Measurements from ENCODE around the gene STARD3NL.
"Not testable (repeated sequence)": the region's sequence is repeated elsewhere in the genome, so short reads cannot be mapped to it uniquely, and the experiment has no call there.

DNA sequence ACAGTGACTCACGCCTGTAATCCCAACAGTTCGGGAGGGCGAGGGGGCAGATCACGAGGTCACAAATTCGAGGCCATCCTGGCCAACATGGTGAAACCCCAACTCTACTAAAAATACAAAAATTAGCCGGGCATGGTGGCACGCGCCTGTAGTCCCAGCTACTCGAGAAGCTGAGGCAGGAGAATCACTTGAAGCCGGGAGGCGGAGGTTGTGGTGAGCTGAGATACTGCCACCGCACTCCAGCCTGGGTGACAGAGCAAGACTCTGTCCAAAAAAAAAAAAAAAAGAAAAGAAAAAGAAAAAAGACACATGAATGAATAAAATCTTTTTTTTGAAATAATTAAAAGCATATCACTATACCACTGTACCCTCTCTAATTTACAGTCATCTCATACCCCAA lies 83.6 kb downstream of the STARD3NL start:
- not testable (repeated sequence) for TF ChIP-seq POLR2A (IDR thresholded peaks at IDR 0.05)
- TF ChIP-seq, protein P1, sequence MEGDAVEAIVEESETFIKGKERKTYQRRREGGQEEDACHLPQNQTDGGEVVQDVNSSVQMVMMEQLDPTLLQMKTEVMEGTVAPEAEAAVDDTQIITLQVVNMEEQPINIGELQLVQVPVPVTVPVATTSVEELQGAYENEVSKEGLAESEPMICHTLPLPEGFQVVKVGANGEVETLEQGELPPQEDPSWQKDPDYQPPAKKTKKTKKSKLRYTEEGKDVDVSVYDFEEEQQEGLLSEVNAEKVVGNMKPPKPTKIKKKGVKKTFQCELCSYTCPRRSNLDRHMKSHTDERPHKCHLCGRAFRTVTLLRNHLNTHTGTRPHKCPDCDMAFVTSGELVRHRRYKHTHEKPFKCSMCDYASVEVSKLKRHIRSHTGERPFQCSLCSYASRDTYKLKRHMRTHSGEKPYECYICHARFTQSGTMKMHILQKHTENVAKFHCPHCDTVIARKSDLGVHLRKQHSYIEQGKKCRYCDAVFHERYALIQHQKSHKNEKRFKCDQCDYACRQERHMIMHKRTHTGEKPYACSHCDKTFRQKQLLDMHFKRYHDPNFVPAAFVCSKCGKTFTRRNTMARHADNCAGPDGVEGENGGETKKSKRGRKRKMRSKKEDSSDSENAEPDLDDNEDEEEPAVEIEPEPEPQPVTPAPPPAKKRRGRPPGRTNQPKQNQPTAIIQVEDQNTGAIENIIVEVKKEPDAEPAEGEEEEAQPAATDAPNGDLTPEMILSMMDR (IDR thresholded peaks at IDR 0.05), result not testable (repeated sequence)

Measured in transverse colon (tissue), 3 donors.